HG02759 (cell line): ENCODE results near the gene TCF4.
A peak's percentile ranks its signal among the peaks of the same experiment; 100 is the strongest.
"Not testable (repeated sequence)": the region's sequence is repeated elsewhere in the genome, so short reads cannot be mapped to it uniquely, and the experiment has no call there.

Source experiments
- ATAC-seq: cut with Tn5 transposase; IDR thresholded peaks from one replicate; pipeline ENCODE4 v1.9.1; 2021; ENCODE audit warnings: mild to moderate bottlenecking, moderate library complexity; ENCODE audit not compliant: unreplicated experiment

TCF4 gene

DNA sequence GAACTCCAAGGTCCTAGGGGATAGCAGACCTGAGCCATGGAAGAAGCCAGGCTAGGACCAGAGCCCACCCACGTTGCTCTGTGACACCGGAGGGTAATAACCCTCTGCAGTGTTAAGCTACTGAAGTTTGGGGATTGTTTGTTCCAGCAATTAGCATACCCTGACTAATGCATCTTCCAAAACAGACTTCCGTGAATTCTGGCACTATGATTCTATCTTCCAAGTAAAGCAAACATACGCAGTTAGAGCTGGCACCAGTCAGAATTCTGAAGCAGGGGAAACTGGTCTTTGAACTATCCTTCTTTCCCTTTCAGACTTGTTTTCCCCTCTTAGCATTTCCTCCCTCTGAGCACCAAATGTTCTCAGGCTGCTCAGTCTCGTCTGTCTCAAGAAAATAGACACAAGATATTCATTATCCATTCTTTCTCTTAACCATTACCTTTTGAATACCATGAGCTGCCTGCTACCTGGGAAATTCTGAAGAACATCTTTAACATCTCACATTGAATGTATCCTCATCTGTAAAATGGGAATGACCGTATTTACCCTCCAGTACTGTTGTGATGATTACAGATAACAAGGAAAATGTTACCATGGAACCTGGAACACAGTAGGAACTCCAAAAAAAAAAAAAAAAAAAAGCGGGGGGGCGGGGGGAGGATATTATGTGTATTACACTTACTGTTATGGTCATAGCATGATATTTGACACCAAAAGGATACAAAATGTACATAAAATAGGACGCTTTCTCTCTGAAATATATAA lies 108.2 kb downstream of the TCF4 start:
- no peak for ATAC-seq

DNA sequence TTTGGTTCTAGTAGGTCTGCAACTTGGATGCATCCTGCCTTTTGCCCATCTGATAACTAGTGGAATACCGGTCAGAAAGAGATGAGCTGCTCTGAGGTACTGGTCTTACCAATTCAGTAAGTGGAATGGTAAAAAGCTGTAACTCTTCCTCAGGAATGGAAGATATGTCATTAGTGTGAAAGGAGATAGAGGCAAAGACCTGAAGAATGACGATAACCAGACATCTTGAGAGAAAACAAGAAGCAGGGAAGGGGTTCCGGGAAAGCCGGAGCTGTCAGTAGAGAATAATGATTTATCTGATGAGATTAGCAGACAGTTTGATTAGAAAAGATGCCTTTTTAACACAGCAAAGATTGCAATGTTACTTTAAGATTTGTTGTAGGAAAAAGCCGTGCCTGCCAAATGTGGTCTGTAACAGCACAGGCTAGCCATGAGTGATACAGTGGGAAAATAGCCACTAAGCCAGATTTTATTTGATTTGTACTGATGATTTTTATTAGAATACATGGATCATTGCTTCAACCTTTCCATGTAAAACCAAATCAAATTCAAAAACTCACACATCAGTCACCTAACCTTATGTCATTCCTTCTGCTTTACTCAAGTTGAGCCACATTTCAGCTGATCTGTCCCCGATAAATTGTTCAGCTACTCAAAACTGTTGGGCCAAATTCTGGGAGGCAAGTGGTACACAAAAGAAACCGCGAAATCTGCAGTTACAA lies 110.0 kb downstream of the TCF4 start:
- peak; percentile 31 for ATAC-seq

DNA sequence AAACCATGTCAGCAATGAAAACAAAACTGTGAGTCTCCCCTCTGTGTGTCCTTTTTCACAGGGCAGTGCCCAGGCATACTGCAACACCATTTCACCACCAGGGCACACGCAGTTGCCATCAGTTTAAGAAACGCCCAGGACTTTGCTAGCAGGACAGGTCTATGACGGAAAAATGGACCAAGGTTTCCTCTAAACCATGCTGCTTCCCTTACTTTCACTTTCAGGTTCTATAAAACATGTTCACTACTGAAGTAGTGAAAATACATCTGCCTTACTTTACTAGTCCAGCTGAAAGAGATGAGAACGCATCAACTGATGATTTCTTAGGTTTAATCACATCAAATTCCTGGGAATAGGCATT lies 110.5 kb downstream of the TCF4 start:
- ATAC-seq = peak; percentile 87

DNA sequence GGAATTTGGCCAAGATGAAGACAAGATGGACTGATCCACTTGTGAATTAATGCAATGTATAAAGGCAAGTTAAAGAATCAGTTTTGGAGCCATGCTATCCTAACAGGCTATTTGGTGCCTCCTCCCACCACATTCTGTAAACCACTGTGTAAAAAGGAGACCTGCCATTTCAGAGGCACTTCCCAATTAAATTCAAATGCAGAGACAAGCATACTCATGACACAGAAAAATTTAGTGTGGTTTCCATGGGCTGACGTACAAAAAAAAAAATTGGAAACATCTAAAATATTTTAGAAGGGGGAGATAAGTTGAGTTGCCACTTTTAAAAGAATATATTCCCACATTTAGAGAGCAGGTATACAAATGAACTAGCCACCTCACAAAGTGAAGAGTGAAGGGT lies 112.1 kb downstream of the TCF4 start:
- ATAC-seq = no peak

DNA sequence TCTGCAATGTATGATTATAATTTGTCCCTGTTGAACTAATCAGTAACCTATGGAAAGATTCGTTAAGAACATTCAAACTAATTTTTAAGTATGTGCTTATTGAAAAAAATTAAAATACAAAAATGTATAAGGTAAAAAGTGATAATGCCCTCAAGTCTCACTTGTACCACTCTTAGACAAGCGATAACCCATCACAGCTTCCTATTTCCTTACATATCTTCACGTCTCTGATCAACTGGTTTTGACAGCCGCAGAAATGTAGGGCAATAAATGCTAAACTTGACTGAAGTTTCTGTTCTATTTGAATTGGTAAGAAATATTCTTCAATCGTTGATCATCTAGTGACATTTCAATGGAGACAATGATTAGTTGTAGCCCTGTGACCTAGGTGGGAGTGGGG lies 112.5 kb downstream of the TCF4 start:
- no peak for ATAC-seq

DNA sequence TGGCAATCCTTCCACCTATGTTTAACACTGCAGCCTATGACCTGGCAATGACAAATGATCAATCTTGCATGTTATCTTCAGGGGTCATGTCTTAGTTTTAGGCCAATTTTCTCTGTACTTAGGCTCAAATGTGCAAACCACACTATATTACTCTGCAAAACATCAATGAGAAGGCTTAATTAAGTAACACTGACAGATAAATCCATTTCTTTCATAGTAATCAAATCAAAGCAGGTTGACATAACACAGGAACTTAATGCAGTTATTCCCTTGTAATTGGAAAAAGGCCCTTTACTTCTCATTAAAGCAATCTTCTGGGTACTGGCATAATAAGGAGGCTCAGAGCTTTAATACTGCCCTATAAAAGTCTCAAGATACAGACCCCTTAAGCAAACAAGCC lies 114.4 kb downstream of the TCF4 start:
- ATAC-seq = no peak

DNA sequence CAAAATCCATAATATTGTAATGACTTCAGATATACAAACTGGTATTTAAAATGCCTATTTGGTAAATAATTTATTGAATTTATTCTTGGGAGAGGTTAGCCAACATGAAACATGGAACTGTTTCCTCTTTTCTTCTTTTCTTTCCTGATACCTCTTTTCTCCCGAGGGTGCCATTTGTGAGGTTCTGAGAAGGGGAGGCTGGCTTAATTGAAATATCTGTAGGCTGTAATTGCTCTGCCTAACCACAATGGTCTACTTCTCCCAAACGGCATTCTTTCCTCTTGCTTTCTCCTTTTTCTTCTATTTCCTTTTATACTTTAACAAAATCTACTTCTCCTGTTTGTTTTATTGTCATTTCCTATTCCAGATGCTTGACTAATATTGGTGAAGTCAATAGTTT lies 114.9 kb downstream of the TCF4 start:
- ATAC-seq = no peak

DNA sequence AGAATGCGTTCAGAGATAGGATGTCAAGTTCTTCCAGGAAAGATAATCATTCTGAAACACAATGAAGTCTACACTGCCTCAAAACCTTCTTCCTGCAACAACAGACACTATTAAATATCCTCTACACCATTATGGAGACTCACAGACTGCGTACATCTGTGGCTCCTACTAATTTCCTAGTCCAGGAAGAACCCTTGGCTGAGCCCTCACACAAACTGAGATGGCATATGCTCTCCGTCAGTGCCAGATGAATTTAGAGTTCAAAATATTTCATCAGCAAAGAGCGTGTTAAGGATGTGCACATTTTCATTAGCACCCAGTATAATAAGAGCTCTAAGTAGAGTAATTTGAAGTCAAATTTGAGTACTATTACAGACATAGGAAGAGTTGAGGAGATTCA lies 117.2 kb downstream of the TCF4 start:
- ATAC-seq = no peak

DNA sequence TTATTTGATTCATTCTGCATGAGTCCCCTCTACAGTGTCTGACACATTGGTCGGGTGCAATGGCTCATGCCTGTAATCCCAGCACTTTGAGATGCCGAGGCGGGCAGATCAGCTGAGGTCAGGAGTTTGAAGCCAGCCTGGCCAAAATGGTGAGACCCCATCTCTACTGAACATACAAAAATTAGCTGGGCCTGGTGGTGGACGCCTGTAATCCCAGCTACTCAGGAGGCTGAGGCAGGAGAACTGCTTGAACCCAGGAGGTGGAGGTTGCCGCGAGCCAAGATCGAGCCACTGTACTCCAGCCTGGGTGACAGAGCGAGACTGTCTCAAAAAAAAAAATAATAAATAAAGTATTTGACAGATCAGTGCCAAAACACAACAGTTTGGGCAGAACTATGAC lies 118.9 kb downstream of the TCF4 start:
- not testable (repeated sequence) for ATAC-seq

DNA sequence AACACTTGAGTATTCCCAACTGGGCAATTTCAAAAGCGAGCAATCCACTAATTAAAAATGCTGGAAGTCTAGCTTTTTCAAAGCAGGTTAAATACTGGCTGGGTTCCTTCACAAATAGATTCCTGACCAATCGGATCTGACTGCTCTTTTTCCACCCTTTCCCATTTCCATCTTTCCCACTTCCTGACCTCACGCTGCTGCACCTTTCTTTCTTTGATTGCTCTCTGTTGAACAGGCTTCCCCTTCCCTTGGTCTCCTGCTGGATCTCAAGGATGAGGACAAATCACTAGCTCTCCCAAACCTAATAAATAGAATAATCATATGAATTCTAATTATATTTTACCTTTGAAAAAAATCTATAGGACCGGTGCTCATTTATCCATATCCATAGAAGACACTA lies 121.2 kb downstream of the TCF4 start:
- ATAC-seq = no peak

DNA sequence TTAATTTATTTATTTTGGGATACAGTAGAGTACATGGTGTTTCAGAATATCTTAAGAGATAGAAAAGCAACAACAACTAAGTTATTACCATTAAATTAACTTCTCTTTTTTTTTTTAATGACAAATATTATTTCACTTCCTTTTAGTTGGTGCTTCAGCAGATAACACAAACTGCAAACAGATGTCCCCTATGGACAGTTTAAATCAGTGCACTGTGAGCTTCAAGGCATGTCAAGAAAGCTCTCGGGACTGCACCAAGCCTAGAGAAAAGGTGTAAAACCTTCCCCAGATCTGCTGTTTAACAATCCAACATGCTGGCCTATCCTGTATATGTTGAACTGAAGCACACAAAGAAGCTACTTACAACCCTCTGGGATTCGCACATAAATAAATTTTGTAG lies 122.7 kb downstream of the TCF4 start:
- no peak for ATAC-seq

DNA sequence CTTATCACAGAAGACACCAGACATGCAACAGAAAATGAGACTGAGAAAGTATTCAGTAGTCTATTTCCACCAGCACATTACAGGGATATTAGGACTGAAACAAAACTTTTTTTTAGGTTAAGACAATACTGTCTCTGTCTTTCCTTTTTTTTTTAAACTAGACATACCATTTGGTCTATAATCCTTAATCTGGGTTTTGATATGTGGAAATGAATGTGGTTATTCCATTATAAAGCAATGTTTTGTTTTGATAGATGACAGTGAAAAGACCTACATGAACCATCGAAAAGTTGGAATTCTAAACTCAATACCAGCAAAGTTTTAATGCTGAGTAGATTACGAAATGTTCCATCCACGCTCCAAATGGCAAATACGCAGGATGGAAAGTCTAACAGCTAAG lies 123.4 kb downstream of the TCF4 start:
- no peak for ATAC-seq

DNA sequence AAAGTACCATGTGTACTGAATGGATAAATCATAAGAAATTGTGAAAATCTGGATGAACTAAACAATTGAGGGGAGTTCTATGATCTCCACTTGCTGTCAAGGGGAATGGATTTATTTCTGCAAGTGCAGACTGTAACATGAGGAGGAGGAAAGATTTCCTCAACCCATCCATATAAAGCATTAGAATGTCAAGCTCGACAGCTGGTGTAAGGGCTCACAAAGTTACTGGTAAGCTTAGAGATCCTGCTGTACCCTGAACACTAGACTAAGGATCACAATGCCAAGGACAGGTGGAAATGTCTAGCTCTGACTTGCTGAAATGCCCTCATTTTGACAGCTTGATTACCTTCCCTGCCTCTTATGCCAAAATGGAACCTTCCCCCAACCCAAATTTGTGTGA lies 125.3 kb downstream of the TCF4 start:
- no peak for ATAC-seq

DNA sequence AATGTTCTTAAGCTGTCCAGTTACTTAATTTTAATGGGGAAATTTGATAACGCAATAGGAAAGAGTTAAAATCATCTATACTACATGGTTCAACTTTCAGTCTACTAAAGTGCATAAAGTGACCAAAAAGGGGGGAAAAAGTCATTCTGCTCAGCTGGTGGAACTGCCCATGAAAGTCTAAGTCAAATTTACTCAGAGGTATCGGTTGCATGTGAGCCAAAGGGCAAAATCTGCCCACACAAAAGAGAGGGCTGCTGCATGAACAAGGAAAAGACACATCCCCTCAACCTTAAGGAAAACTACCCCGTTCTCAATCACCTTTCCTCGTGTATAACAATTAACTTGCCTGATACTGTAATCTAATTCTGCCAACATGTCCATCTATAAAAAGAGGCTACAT lies 126.1 kb downstream of the TCF4 start:
- no peak for ATAC-seq

DNA sequence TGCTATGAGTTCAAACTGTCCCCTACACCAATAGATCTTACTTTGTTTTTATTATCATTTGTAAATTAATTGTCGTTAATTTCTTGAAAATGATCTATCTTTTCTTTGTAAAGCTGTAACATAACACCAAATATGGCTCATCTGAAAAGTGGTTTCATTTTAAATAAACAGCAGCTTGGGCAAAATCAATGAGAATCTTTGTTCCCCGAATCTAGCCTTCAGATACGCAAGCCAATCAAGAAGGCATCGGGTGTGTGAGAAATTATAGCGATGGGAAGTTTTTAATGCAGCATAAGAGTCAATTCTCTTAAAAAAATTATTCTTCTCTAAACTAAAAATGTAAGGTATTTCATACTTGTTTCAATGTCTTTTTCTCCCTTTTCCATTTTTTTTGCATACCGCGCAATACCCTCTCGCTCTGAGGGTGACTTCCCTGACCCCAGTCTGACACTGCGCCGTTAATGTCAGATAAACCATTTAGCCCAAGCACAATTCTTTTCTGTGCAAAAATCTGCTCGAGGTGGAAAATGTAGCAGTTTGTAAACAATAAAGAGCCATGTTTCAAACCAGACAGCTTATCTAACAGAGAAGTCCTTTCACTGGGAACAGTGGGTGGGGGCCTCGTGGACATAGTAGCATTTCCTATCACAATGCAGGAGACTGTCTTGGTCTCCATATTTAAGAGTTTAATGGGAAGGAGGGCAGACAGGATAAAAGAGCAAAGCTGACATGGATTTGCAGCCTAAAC lies 129.4 kb downstream of the TCF4 start:
- no peak for ATAC-seq

DNA sequence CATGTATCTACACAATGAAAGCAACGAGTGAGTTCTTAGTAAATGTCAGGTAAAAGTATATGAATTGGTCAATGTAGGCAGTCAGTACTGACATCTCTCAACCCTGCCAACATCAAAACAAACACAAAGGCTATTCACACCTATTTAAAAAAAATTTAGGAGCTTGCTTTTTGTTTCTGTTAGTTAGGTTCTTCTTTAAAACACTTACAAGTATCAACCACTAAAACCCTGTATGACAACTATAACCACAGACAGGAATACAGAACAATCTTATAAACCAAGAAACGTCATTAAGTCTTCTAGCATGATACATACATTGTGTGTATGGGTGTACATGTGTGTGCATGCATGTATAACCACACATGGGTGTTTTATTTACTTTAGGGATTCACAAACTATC lies 131.0 kb downstream of the TCF4 start:
- no peak for ATAC-seq

DNA sequence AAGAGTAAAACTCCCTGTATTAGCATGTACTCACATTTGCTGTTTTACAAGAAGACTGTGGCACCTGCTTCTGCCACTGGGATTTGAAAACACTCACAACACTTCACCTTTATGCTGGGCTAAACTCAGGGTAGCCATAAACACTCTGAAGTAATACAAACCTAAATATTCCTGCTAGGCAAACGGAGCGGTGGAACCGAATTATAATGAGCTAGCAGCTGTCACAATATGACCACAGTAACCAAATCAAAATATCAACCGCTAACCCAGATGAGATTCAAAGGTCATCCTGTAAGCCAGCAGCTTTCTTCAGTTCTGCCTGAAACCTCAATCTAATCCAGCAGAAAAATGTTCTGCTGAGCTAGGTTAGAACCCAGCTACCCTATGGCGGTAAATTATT lies 132.1 kb downstream of the TCF4 start:
- no peak for ATAC-seq

DNA sequence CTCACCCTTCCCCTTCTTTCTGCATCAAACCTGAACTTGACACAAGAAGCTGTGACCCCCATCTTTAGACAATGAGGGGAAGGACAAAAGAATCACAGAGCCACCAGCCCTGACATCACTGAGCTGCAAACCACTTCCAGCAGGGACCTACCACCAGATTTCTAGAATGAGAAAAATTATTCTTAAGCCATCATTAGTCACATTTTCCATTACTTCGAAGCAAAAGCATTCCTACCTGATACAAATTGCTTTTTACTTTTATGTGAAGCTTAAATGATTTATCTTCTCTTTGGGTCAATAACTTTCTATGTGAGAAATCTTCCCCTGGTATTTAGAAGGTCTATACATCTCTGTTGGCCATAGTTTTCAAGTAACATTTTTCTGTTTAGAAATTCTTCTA lies 134.8 kb downstream of the TCF4 start:
- ATAC-seq = no peak

DNA sequence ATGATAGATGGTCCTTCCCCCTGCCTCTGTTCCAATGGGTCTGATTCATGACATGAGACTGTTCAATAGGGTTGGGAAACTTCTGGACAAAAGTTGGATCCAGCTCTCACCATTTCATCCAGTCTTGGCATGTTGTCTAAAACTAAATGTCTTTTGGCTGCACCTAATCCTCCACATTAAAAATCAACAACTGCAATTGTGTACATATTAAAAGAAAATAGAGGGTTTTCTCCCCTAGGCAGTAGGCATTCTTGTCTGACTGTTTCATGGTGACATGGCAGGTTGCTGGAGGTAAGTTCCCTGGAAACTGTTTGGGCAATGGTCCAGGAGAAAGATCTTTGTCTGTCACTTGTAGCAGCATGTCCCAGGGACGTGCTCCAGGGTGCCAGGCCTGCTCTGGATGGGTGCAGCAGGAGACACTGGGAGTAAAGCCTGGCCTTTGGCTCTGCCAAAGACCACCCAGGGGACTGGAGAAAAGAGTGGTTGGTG lies 135.8 kb downstream of the TCF4 start:
- no peak for ATAC-seq

DNA sequence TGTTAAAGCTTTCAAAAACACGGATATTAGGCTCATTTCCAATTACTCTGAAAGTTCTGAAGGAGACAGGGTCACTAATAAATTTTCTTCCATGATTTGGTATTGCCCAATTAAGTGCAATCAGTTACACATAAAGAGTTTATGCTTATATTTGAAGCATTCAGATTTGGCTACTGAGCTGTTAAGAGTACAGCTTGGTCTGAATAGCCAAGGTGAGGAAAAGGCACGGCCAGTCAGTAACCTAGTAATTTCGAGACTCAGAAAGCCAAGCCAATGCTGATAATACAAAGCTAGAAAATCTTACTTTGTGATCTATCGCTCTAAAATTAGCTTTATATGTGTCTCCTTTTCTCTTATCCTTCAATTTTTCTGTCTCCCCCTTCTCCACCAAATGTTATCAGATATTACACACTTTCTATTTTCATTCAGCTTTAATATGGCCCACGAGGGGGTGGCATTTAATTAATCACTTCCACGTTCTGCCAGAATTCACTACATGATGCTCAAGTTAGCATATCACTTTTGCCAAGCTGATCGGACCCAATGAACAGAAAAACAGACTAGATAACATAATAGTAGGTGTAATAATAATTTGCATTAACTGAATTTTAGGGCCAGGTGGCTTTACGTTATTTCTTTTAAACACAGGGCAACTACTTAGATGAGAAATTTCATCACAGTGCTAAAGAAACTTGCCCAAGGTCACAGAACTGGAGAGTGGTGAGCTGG lies 138.4 kb downstream of the TCF4 start:
- no peak for ATAC-seq

DNA sequence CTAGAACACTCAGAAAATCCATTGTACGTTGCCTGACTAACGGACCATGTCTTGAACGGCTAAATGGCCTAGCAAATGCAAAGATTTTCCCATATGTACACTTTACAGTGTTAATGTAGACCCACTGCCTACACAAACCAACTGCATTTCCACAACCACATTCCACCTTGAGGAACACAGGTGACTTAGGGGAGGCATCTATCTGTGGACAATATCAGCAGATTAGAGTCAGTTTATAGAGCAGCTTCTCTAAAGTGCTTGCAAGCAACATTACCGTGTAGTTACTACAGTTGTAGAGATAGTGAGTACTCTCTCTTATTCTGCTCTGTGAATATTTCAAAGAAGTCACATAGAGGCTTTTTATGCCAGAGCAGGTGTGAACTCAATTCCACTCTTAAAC lies 139.6 kb downstream of the TCF4 start:
- no peak for ATAC-seq
